AG04450 (cell line): ENCODE measurements around the gene USP20. TPM values are rescaled to one million over a fixed set of nuclear protein-coding genes. Genes with fewer than 3 reads are reported as not detected.

Source experiments
- CTCF ChIA-PET: fragments of 300-600, 350-600 bp; formaldehyde crosslinking; extraction: SDS; loops from one replicate; lab custom pipeline; 2022; ENCODE audit warnings: antibody characterized with exemption, inconsistent platforms; lab: Charles Lee
- POLR2A ChIA-PET: fragments of 350-600 bp; formaldehyde crosslinking; extraction: SDS; loops from one replicate; lab custom pipeline; 2021; ENCODE audit warnings: antibody characterized with exemption, inconsistent platforms; lab: Yijun Ruan, JAX
- DNase-seq: peaks from one replicate; pipeline ENCODE4 v3.0.0-alpha.2; 2011; ENCODE audit warnings: low read depth, low spot score
- H3K27ac ChIP-seq: one replicate; pipeline ENCODE4 v1.5.1; 2012; ENCODE audit warnings: low read depth, low read length, control low read depth
- H3K27me3 ChIP-seq: one replicate; pipeline ENCODE4 v1.6.0; 2012; ENCODE audit warnings: low read length; ENCODE audit not compliant: control insufficient read depth, insufficient read depth
- H3K4me3 ChIP-seq: 2 replicates; pipeline ENCODE4 v1.5.1; 2011; ENCODE audit warnings: mild to moderate bottlenecking, low read depth, low read length, control low read depth
- H3K9me3 ChIP-seq: 2 replicates; pipeline ENCODE4 v1.5.1; 2012; ENCODE audit warnings: low read length; ENCODE audit not compliant: control insufficient read depth, insufficient read depth
- CTCF ChIP-seq: IDR thresholded peaks from 2 replicates; pipeline ENCODE4 v1.5.1; 2011; ENCODE audit warnings: low read depth, low read length, control low read depth, inconsistent platforms
- polyA plus RNA-seq: library from polyadenylated mRNA; depleted of rRNA; stranded (reverse); fragments of >200 nt; gene quantifications from 2 replicates; pipeline ENCODE4 v1.2.3, GENCODE V29; 2011

The USP20 gene
- polyA plus RNA-seq, 1 experiment, result 10.3 TPM

GRCh38 chr9:129885018-129885669, 49.9 kb downstream of the USP20 start:
- ChIA-PET CTCF (interaction anchor here (0.7 to 2.5 kb wide), 11 partner anchors 12 to 214 kb away, joined by 3 to 13 read pairs (median 3); no protein-coding TSS in a partner anchor), POLR2A (interaction anchor here (0.5 to 1.6 kb wide), 2 partner anchors 80 to 158 kb away, joined by 3 to 5 read pairs; partner anchors contain the start of gene FNBP1)
- no peaks in the 10 kb centered on the region for H3K27me3 ChIP-seq
- peak overlapping the region; percentile 21 for H3K27ac ChIP-seq
- no peak for DNase-seq
- H3K4me3 ChIP-seq, result no peak overlapping the region
- no peaks in the 10 kb centered on the region; the same call in 1 of the 2 replicates for H3K9me3 ChIP-seq
- no peak for TF ChIP-seq CTCF

- Histone ChIP-seq H3K4me3 (no peak overlapping the region; the same call in 1 of the 2 replicates), H3K27ac (no peak overlapping the region), H3K9me3 (no peaks in the 10 kb centered on the region; the same call in 1 of the 2 replicates), H3K27me3 (no peaks in the 10 kb centered on the region)
- DNase-seq, result peak; percentile 70
- POLR2A ChIA-PET, result interaction anchor here (1.6 kb wide), 1 partner anchor 157 kb away, joined by 5 read pairs; the partner anchor contains the start of gene FNBP1
- CTCF ChIA-PET, result interaction anchor here (0.7 to 2.5 kb wide), 9 partner anchors 12 to 205 kb away, joined by 3 to 13 read pairs (median 4); no protein-coding TSS in a partner anchor
- peak; percentile 98 for TF ChIP-seq CTCF
Measured at GRCh38 chr9:129885670-129886106, 50.4 kb downstream of the USP20 start.

GRCh38 chr9:129886226-129887174, 51.2 kb downstream of the USP20 start:
- TF ChIP-seq CTCF, result no peak
- Histone ChIP-seq H3K9me3 (no peaks in the 10 kb centered on the region; the same call in 1 of the 2 replicates), H3K4me3 (no peak overlapping the region), H3K27me3 (no peaks in the 10 kb centered on the region), H3K27ac (peak overlapping the region; percentile 21)
- POLR2A ChIA-PET, result interaction anchor here (1.2 to 1.6 kb wide), 3 partner anchors 156 to 167 kb away, joined by 4 to 5 read pairs (median 4); partner anchors contain the start of genes FNBP1 and GPR107
- no peak for DNase-seq
- CTCF ChIA-PET, result interaction anchor here (0.6 to 2.5 kb wide), 9 partner anchors 24 to 455 kb away, joined by 3 to 13 read pairs (median 4); partner anchors contain the start of gene GPR107

- DNase-seq, result no peak
- Histone ChIP-seq H3K27ac (peak overlapping the region; percentile 22), H3K27me3 (no peaks in the 10 kb centered on the region), H3K4me3 (no peak overlapping the region), H3K9me3 (no peaks in the 10 kb centered on the region; the same call in 1 of the 2 replicates)
- peak; percentile 57 for TF ChIP-seq CTCF
- CTCF ChIA-PET, result interaction anchor here (0.8 to 1.7 kb wide), 3 partner anchors 166 to 218 kb away, joined by 3 to 6 read pairs (median 3); partner anchors contain the start of gene GPR107
- POLR2A ChIA-PET, result interaction anchor here (1.2 kb wide), 2 partner anchors 155 to 166 kb away, joined by 4 read pairs; partner anchors contain the start of genes FNBP1 and GPR107
Measured at GRCh38 chr9:129887334-129888292, 52.4 kb downstream of the USP20 start.
